Measurements from ENCODE around the gene ABCF2.

Gene ABCF2

GRCh38 chr7:151226875-151227782, at the start of gene ABCF2:
ABCF2 (minus strand) TSS chr7:151227205; CDS start chr7:151226458, 747 bp downstream.
- ATAC-seq = peak; percentile 100

- no peak for ATAC-seq
Observed at GRCh38 chr7:151275813-151276577, 49.0 kb upstream of the ABCF2 start.

- no peak for ATAC-seq
Observed at GRCh38 chr7:151274936-151275812, 48.2 kb upstream of the ABCF2 start.

- no peak for ATAC-seq
Observed at GRCh38 chr7:151274396-151274795, 47.4 kb upstream of the ABCF2 start.

- ATAC-seq = no peak
Observed at GRCh38 chr7:151273651-151274390, 46.8 kb upstream of the ABCF2 start.

GRCh38 chr7:151272877-151273276, 45.9 kb upstream of the ABCF2 start:
- ATAC-seq = no peak

GRCh38 chr7:151272405-151272804, 45.4 kb upstream of the ABCF2 start:
- ATAC-seq = no peak

- no peak for ATAC-seq
Observed at GRCh38 chr7:151271699-151272355, 44.8 kb upstream of the ABCF2 start.

- no peak for ATAC-seq
Observed at GRCh38 chr7:151269511-151269910, 42.5 kb upstream of the ABCF2 start.

- ATAC-seq = no peak
Observed at GRCh38 chr7:151265351-151265931, 38.4 kb upstream of the ABCF2 start.

- ATAC-seq = no peak
Observed at GRCh38 chr7:151264615-151265014, 37.6 kb upstream of the ABCF2 start.

- ATAC-seq = no peak
Observed at GRCh38 chr7:151261529-151261928, 34.5 kb upstream of the ABCF2 start.

- ATAC-seq = no peak
Observed at GRCh38 chr7:151260883-151261282, 33.9 kb upstream of the ABCF2 start.

- no peak for ATAC-seq
Observed at GRCh38 chr7:151260471-151260870, 33.5 kb upstream of the ABCF2 start.

GRCh38 chr7:151257990-151258389, 31.0 kb upstream of the ABCF2 start:
- ATAC-seq = no peak

GRCh38 chr7:151256410-151257045, 29.5 kb upstream of the ABCF2 start:
- no peak for ATAC-seq

GRCh38 chr7:151255390-151255789, 28.4 kb upstream of the ABCF2 start:
- no peak for ATAC-seq

- no peak for ATAC-seq
Observed at GRCh38 chr7:151254851-151255250, 27.8 kb upstream of the ABCF2 start.

- ATAC-seq = no peak
Observed at GRCh38 chr7:151254316-151254715, 27.3 kb upstream of the ABCF2 start.

- ATAC-seq = no peak
Observed at GRCh38 chr7:151252961-151253711, 26.1 kb upstream of the ABCF2 start.

Data from activated CD4-positive, CD25-positive, alpha-beta regulatory T cell treated with anti-CD3 and anti-CD28 coated beads, Interleukin-2, amount 50 U/mL, for 24 hours (primary cell).